IMR-90 (cell line): ENCODE measurements around the gene HYAL2.
A peak's percentile ranks its signal among the peaks of the same experiment; 100 is the strongest.

ENCODE experiments used
- BHLHE40 ChIP-seq: fragments of 150-350 bp; IDR thresholded peaks from 2 replicates; pipeline ENCODE4 v1.6.1; 2016; ENCODE audit warnings: mild to moderate bottlenecking, low read depth, low read length
- CEBPB ChIP-seq: IDR thresholded peaks from 2 replicates; pipeline ENCODE4 v1.6.1; 2012; ENCODE audit warnings: low read depth, low read length, improper control_type of control experiment
- CHD1 ChIP-seq: IDR thresholded peaks from 2 replicates; pipeline ENCODE4 v1.6.1; 2012; ENCODE audit warnings: low read depth, low read length, improper control_type of control experiment
- CTCF ChIP-seq: conservative IDR thresholded peaks from 2 replicates; pipeline ENCODE4 v1.5.1; 2012; ENCODE audit warnings: mild to moderate bottlenecking, low read depth, low read length, improper control_type of control experiment
- FOS ChIP-seq: fragments of 150-350 bp; IDR thresholded peaks from 2 replicates; pipeline ENCODE4 v1.6.1; 2016; ENCODE audit warnings: low read depth, low read length
- MAFK ChIP-seq: IDR thresholded peaks from 2 replicates; pipeline ENCODE4 v1.6.1; 2012; ENCODE audit warnings: low read depth, low read length, improper control_type of control experiment
- POLR2A ChIP-seq: IDR thresholded peaks from 2 replicates; pipeline ENCODE4 v1.6.1; 2012; ENCODE audit warnings: mild to moderate bottlenecking, low read depth, low read length
- RAD21 ChIP-seq: IDR thresholded peaks from 2 replicates; pipeline ENCODE4 v1.6.1; 2012; ENCODE audit warnings: low read length, improper control_type of control experiment
- RCOR1 ChIP-seq: IDR thresholded peaks from 2 replicates; pipeline ENCODE4 v1.6.1; 2012; ENCODE audit warnings: mild to moderate bottlenecking, low read length, improper control_type of control experiment; ENCODE audit not compliant: insufficient replicate concordance
- RFX5 ChIP-seq: IDR thresholded peaks from 2 replicates; pipeline ENCODE4 v1.8.0; 2012; ENCODE audit warnings: low read depth, mild to moderate bottlenecking, low read length, moderate library complexity
- SMC3 ChIP-seq: fragments of 150-350 bp; IDR thresholded peaks from 2 replicates; pipeline ENCODE4 v1.6.1; 2016; ENCODE audit warnings: low read depth, mild to moderate bottlenecking, antibody characterized with exemption, low read length, moderate library complexity
- USF2 ChIP-seq: fragments of 150-350 bp; IDR thresholded peaks from 2 replicates; pipeline ENCODE4 v1.6.1; 2017; ENCODE audit warnings: mild to moderate bottlenecking, antibody characterized with exemption, low read length, low read depth

- TF ChIP-seq CEBPB (no peak), CTCF (no peak), POLR2A (peak; percentile 57), RAD21 (no peak), USF2 (no peak), FOS (no peak), RCOR1 (no peak), BHLHE40 (no peak), RFX5 (no peak), CHD1 (no peak), SMC3 (no peak), MAFK (no peak)
These were observed 11.3 kb upstream of the HYAL2 start for GRCh38 chr3:50333744-50334328.
